IPS-20b (cell line): Measurements from ENCODE around the gene CCDC117.
"Not testable (repeated sequence)": the region's sequence is repeated elsewhere in the genome, so short reads cannot be mapped to it uniquely, and the experiment has no call there.

Source experiments
- H3K27ac ChIP-seq: one replicate; pipeline ENCODE4 v1.5.1; 2013; ENCODE audit warnings: low read length
- H3K27me3 ChIP-seq: 2 replicates; pipeline ENCODE4 v1.6.1; 2013; ENCODE audit warnings: mild to moderate bottlenecking, low read length, inconsistent platforms; ENCODE audit not compliant: insufficient read depth
- H3K36me3 ChIP-seq: 2 replicates; pipeline ENCODE4 v1.6.1; 2013; ENCODE audit warnings: low read depth, mild to moderate bottlenecking, inconsistent platforms, low read length, moderate library complexity; ENCODE audit not compliant: insufficient read depth
- H3K4me1 ChIP-seq: 2 replicates; pipeline ENCODE4 v1.6.1; 2013; ENCODE audit warnings: mild to moderate bottlenecking, control low read depth, inconsistent platforms, low read length, moderate library complexity; ENCODE audit not compliant: insufficient read depth
- H3K4me3 ChIP-seq: 2 replicates; pipeline ENCODE4 v1.5.1; 2013; ENCODE audit warnings: mild to moderate bottlenecking, low read length, inconsistent platforms
- H3K9ac ChIP-seq: 2 replicates; pipeline ENCODE4 v1.6.1; 2013; ENCODE audit warnings: low read depth, mild to moderate bottlenecking, inconsistent platforms, low read length, moderate library complexity
- H3K9me3 ChIP-seq: 2 replicates; pipeline ENCODE4 v1.6.1; 2013; ENCODE audit warnings: mild to moderate bottlenecking, low read depth, low read length, inconsistent platforms; ENCODE audit not compliant: insufficient read depth

CCDC117 gene

GRCh38 chr22:28812516-28812915 is 40.0 kb downstream of the CCDC117 start:
- H3K36me3 ChIP-seq = 0 out of 2 replicates have a peak, but pooled peaks cover 8% of the 10 kb centered on the region
- H3K4me1 ChIP-seq = no peaks in the 10 kb centered on the region
- no peak overlapping the region for H3K9ac ChIP-seq
- no peak overlapping the region for H3K27ac ChIP-seq
- H3K9me3 ChIP-seq = no peaks in the 10 kb centered on the region
- H3K4me3 ChIP-seq = no peak overlapping the region
- H3K27me3 ChIP-seq = no peaks in the 10 kb centered on the region

- Histone ChIP-seq H3K27me3 (no peaks in the 10 kb centered on the region), H3K36me3 (0 out of 2 replicates have a peak, but pooled peaks cover 2% of the 10 kb centered on the region), H3K9ac (no peak overlapping the region), H3K27ac (no peak overlapping the region), H3K4me1 (0 out of 2 replicates have a peak, but pooled peaks cover 3% of the 10 kb centered on the region), H3K4me3 (no peak overlapping the region), H3K9me3 (no peaks in the 10 kb centered on the region)
Observed at GRCh38 chr22:28813772-28814518, 41.5 kb downstream of the CCDC117 start.

DNA sequence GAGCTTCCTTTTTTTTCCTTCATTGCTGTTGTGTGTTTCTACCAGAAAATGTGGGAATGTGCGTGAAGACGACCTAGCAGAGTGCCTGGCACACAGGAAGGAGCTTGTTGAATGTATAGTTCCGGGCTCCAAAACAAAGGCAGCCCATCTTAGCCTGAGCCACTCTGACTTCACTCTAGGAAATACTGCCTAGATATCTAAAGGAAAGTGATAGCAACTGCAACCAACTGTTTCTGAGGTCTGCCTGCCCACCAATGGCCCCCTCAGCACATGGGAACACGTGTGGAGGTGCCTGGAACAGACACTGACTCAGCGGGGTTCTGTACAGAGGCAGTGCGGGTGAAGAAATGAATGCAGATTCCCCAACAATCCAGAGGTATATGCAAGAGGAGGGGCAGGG is 42.6 kb downstream of the CCDC117 start:
- no peak overlapping the region for H3K27ac ChIP-seq
- H3K9me3 ChIP-seq = no peaks in the 10 kb centered on the region
- H3K9ac ChIP-seq = no peak overlapping the region
- 0 out of 2 replicates have a peak, but pooled peaks cover 3% of the 10 kb centered on the region for H3K4me1 ChIP-seq
- no peak overlapping the region for H3K4me3 ChIP-seq
- no peaks in the 10 kb centered on the region for H3K27me3 ChIP-seq
- H3K36me3 ChIP-seq = no peaks in the 10 kb centered on the region

- no peaks in the 10 kb centered on the region for H3K36me3 ChIP-seq
- H3K27ac ChIP-seq = no peak overlapping the region
- H3K9ac ChIP-seq = no peak overlapping the region
- H3K4me1 ChIP-seq = 0 out of 2 replicates have a peak, but pooled peaks cover 3% of the 10 kb centered on the region
- H3K9me3 ChIP-seq = no peaks in the 10 kb centered on the region
- no peak overlapping the region for H3K4me3 ChIP-seq
- H3K27me3 ChIP-seq = no peaks in the 10 kb centered on the region
Observed at GRCh38 chr22:28815729-28816128, 43.2 kb downstream of the CCDC117 start.

DNA sequence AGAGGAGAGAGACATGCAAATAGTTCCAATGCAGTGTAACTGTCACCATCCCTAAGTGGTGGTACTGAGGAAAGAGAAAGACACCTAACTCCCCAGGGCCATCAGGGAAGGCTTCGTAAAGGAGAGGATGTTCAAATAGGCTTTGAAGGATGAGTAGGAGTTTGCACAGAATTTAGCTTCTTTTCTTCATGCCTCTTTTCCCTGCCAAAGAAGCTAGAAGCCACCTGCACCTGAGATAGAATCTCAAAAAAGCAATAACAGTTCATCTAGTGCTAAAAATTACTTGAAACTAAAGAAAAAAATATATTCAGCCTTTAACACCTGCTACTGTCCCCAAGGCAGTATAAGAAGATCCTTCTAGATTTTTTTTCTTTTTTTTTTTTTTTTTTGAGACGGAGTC is 44.6 kb downstream of the CCDC117 start:
- H3K4me3 ChIP-seq = no peak overlapping the region
- no peak overlapping the region for H3K27ac ChIP-seq
- H3K27me3 ChIP-seq = no peaks in the 10 kb centered on the region
- no peaks in the 10 kb centered on the region for H3K9me3 ChIP-seq
- no peaks in the 10 kb centered on the region for H3K36me3 ChIP-seq
- no peak overlapping the region for H3K9ac ChIP-seq
- H3K4me1 ChIP-seq = 0 out of 2 replicates have a peak, but pooled peaks cover 3% of the 10 kb centered on the region

GRCh38 chr22:28817919-28818859 is 45.7 kb downstream of the CCDC117 start:
- Histone ChIP-seq H3K9me3 (no peaks in the 10 kb centered on the region), H3K27ac (no peak overlapping the region), H3K9ac (no peak overlapping the region), H3K4me1 (0 out of 2 replicates have a peak, but pooled peaks cover 3% of the 10 kb centered on the region), H3K27me3 (no peaks in the 10 kb centered on the region), H3K36me3 (no peaks in the 10 kb centered on the region), H3K4me3 (no peak overlapping the region)

- no peak overlapping the region for H3K4me3 ChIP-seq
- 0 out of 2 replicates have a peak, but pooled peaks cover 3% of the 10 kb centered on the region for H3K4me1 ChIP-seq
- H3K27ac ChIP-seq = no peak overlapping the region
- H3K27me3 ChIP-seq = no peaks in the 10 kb centered on the region
- H3K9me3 ChIP-seq = no peaks in the 10 kb centered on the region
- no peaks in the 10 kb centered on the region for H3K36me3 ChIP-seq
- no peak overlapping the region for H3K9ac ChIP-seq
Observed at GRCh38 chr22:28819253-28820096, 47.0 kb downstream of the CCDC117 start.

DNA sequence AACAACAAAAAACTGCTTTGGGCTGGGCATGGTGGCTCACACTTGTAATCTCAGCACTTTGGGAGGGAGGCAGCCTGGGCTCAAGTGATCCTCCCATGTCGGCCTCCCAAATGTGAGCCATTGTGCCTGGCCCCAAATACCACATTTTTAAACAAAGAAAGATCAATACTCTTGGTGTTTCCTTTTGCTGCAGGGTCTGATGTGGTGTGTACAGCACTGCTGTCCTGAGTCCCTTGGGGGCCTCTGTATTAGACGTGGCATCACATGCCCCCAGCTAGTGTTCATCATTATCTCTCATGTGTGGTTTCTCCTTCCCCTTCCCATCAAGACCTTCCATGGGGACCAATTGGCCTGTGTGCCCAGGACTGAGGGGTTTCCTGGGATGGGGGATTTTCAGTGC is 48.4 kb downstream of the CCDC117 start:
- Histone ChIP-seq H3K9me3 (no peaks in the 10 kb centered on the region), H3K9ac (no peak overlapping the region), H3K27me3 (no peaks in the 10 kb centered on the region), H3K36me3 (no peaks in the 10 kb centered on the region), H3K27ac (no peak overlapping the region), H3K4me1 (0 out of 2 replicates have a peak, but pooled peaks cover 3% of the 10 kb centered on the region), H3K4me3 (no peak overlapping the region)

- no peak overlapping the region for H3K9ac ChIP-seq
Observed at GRCh38 chr22:28821452-28821851, 49.0 kb downstream of the CCDC117 start.

GRCh38 chr22:28822930-28823551 is 50.5 kb downstream of the CCDC117 start:
- H3K4me3 ChIP-seq = no peak overlapping the region
- H3K4me1 ChIP-seq = 0 out of 2 replicates have a peak, but pooled peaks cover 3% of the 10 kb centered on the region
- H3K9me3 ChIP-seq = no peaks in the 10 kb centered on the region
- H3K27me3 ChIP-seq = no peaks in the 10 kb centered on the region
- no peak overlapping the region for H3K9ac ChIP-seq
- H3K36me3 ChIP-seq = no peaks in the 10 kb centered on the region
- H3K27ac ChIP-seq = no peak overlapping the region

More at GRCh38 chr22:28821452-28821851, 49.0 kb downstream of the CCDC117 start:
- H3K9me3 ChIP-seq = no peaks in the 10 kb centered on the region
- no peak overlapping the region for H3K27ac ChIP-seq
- H3K36me3 ChIP-seq = no peaks in the 10 kb centered on the region
- H3K4me1 ChIP-seq = 0 out of 2 replicates have a peak, but pooled peaks cover 3% of the 10 kb centered on the region
- H3K4me3 ChIP-seq = no peak overlapping the region
- H3K27me3 ChIP-seq = no peaks in the 10 kb centered on the region

GRCh38 chr22:28824455-28824854 is 52.0 kb downstream of the CCDC117 start:
- not testable (repeated sequence) for H3K4me1 ChIP-seq, H3K9me3 ChIP-seq, H3K27ac ChIP-seq, H3K4me3 ChIP-seq, H3K27me3 ChIP-seq, H3K36me3 ChIP-seq, H3K9ac ChIP-seq
